ENCODE data around the gene GPN2.
"Not testable (repeated sequence)": the region's sequence is repeated elsewhere in the genome, so short reads cannot be mapped to it uniquely, and the experiment has no call there.

The GPN2 gene

GRCh38 chr1:26900001-26900814 lies 10.1 kb upstream of the GPN2 start, which contains the start of gene GPATCH3:
TSS of gene GPATCH3 (minus strand) at chr1:26900467. CDS start at chr1:26900442, 25 bp downstream.
- DNase-seq = peak; percentile 88

DNA sequence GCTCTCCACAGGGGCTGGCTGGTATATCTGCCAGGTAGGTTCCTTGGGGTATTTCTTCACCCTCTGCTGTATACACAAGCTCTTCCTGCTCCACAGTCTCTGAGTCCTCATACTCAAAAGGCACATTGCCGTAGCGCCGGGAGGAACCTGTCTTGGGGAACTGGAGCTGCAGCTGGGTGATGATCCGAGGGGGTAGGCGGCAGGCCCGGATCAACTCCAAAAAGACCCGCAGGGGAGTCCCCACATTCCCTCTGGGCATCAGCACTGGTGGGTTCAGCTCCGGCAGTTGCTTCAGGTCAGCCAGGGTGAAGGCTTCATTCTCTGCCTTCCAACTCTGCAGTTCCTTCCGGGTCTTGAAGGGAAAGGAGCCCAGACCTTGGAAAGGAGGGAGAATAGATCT lies 7.3 kb upstream of the GPN2 start:
- no peak for DNase-seq

GRCh38 chr1:26894263-26894662 lies 4.2 kb upstream of the GPN2 start:
- no peak for DNase-seq

- DNase-seq = no peak
Measured at GRCh38 chr1:26890467-26890796, 349 bp upstream of the GPN2 start.

DNA sequence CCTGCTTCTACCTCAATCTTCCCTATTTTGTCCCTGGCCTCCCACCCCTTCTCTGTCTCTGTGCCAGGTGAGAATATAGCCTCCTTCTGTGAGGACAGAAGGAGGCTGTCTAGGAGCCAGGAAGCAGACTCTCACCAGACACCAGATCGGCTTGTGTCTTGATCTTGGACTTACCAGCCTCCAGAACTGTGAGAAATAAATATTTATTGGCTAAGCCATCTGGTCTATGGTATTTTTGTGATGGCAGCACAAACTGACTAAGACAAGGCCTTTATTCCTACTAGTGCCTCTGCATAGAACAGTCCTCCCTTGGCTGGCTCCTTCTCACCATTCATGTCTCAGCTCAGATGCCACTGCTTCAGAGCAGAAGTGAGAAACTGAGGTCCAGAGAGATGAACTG lies 1.9 kb downstream of the GPN2 start:
- no peak for DNase-seq

DNA sequence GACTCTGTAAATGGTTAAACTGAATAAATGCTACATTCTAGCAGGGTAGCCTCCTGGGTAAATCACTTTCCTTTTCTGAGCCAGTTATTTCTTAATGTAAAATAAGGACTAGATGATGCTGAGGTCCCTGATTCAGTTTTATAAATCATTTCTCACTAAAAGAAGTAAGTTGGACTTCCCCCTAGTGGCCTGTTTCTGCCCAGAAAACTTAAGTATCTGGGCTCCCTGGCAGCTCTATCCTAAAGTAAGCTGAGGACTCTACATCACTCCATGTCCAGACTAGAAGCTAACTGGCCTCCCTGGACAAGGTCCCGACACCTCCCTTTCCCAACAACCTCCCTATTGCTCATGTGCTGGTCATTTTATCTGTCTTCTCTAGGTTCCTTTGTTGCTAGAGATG lies 3.0 kb downstream of the GPN2 start:
- no peak for DNase-seq

- no peak for DNase-seq
Measured at GRCh38 chr1:26882696-26883463, 7.2 kb downstream of the GPN2 start.

- DNase-seq = not testable (repeated sequence)
Measured at GRCh38 chr1:26881611-26882010, 8.5 kb downstream of the GPN2 start.

DNA sequence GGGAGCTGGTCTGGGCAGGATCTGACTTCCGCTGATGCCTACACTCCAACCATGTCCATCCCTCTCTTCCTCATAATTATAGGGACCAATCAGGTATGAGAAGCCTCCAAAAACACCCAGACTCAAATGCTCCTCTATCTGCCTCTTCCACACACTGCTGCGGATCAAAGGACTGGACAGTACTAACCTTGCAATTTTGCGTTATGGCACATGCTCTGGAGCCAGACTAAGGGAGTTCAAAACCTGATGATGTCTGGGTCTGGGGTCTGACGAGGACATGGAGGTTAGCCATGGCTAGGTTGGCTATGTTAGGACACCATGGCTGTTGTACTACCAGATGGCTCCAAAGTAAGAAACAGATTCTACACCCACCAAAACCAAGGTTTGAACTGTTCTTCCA lies 10.3 kb downstream of the GPN2 start:
- DNase-seq = no peak

GRCh38 chr1:26877326-26877725 lies 12.8 kb downstream of the GPN2 start:
- DNase-seq = no peak

DNA sequence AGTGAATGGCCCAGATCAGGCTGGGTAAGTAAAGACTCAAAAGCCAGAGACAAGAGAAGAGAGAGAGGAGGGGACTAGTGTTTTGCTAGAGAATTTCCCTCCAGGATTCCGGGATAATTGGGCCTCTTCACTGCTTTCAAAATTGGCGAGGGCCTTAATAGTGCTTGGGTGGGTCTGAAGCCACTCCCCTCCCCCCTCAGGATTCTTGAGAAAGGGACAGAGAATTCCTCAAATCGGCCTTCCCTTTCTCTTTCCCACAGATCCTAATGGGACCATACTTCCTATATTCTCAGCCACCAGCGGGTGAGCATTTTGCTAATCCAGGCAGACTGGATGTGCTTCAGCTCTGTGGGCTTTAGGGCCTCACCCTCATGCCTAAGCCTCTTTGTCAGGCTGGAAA lies 15.2 kb downstream of the GPN2 start:
- no peak for DNase-seq

DNA sequence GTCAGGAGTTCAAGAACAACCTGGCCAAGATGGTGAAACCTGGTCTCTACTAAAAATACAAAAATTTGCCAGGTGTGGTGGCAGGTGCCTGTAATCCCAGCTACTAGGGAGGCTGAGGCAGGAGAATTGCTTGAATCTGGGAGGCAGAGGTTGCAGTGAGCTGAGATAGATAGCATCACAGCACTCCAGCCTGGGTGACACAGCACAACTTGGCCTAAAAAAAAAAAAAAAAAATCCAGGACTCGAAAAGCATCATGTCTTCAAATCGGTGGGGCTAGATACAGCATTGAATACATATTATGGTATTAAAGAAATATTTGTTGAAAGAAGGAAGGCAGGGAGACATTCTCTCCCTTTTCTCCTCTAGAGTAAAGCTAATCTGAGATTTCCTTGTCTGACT lies 17.0 kb downstream of the GPN2 start:
- not testable (repeated sequence) for DNase-seq

- DNase-seq = peak; percentile 94
Measured at GRCh38 chr1:26864610-26865480, 25.2 kb downstream of the GPN2 start.

DNA sequence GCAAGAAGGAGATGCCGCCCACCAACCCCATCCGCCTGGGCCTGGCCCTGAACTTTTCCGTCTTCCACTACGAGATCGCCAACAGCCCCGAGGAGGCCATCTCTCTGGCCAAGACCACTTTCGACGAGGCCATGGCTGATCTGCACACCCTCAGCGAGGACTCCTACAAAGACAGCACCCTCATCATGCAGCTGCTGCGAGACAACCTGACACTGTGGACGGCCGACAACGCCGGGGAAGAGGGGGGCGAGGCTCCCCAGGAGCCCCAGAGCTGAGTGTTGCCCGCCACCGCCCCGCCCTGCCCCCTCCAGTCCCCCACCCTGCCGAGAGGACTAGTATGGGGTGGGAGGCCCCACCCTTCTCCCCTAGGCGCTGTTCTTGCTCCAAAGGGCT lies 26.4 kb downstream of the GPN2 start:
- DNase-seq = no peak

DNA sequence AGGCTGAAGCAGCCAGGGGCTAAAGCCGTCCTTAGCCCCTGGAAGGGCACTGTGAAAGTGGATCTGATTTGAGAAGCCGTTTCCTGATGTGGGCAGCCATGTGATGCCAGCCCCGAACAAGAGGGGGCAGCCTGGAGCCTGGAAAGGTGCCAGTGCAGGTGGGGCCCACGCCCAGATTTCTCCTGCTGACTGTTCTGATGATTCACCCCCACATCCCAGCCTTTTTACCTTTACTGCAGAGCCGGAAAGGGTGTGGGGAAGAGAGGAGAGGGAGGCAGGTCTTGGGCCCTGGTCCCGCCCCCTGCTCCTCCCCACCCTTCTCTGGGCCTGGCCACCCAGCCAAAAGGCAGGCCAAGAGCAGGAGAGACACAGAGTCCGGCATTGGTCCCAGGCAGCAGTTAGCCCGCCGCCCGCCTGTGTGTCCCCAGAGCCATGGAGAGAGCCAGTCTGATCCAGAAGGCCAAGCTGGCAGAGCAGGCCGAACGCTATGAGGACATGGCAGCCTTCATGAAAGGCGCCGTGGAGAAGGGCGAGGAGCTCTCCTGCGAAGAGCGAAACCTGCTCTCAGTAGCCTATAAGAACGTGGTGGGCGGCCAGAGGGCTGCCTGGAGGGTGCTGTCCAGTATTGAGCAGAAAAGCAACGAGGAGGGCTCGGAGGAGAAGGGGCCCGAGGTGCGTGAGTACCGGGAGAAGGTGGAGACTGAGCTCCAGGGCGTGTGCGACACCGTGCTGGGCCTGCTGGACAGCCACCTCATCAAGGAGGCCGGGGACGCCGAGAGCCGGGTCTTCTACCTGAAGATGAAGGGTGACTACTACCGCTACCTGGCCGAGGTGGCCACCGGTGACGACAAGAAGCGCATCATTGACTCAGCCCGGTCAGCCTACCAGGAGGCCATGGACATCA lies 27.1 kb downstream of the GPN2 start, which contains the start of gene SFN:
TSS of gene SFN (plus strand) at position 369 of the 904 bp plus-strand sequence. CDS start at position 433, 64 bp downstream.
- DNase-seq = no peak

GRCh38 chr1:26861889-26862378 lies 28.1 kb downstream of the GPN2 start:
- no peak for DNase-seq

DNA sequence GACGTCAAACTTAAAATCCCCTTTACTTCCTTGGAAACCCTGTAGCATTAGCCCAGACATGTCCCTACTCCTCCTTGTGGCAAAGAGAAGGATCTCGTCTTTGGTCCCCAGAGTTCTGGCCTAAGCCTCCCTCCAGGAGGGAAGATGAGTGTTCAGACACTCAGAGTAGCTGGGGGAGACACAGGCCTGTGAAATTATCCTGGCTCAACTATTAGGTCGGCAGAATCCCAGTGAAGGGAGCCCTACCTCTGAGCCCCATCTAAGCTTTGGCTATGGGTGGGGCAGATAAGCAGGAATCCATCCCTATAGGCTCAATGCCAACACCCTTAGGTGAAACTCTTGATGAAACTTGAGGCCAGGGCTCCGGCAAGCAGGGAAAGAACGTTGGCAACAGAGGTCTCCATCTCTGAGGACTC lies 28.8 kb downstream of the GPN2 start:
- DNase-seq = no peak

DNA sequence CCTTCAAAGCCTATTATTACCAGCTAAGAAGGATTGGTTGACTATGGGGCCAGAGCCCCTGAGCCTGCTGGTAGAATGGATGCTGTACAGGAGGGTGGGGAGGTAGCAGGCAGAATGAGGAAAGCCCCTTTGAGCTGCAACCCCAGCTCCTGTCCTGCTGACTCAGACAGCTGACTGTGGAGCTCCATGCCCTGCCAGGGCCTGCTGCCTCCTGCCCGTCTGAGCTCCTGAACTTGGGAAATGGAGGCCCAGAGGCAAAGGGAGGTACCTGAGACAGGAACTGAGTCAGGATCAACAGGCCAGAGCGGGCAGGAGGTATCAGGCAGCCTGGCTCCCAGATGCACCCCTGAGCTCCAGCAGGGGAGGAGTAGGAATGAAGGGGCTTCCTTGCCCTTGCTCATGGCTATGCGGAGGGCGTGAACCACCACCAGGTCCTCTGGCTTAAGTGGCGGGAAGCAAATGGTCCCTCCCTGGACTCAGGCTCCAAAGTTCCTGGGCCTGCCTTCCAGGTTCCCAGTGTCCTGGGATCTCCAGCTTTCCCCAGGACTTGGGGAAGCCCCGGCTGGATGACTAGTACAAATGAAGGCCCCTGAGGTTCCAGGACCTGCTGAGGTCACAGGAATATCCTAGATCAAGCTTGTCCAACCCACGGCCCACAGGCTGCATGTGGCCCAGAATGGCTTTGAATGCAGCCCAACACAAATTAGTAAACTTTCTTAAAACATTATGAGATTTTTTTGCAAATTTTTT lies 31.0 kb downstream of the GPN2 start:
- DNase-seq = no peak

DNA sequence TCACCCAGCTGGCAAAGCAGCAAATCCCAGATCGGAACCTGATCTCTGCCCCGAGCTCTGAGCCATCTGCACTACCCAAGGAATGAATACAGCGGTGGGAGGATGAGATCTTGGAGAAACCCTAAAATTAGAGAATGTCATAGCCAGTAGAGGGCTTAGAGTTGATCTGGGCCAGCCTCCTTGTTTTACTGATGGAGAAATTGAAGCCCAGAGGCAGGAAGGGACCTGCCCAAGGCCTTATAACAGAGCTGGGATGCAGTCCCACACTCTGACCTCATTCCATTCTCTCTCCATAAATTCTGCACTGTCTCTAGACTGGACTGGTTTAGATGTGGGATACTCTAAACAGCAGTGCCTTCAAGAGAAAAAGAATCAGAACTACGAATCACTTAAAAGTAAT lies 31.9 kb downstream of the GPN2 start:
- no peak for DNase-seq

GRCh38 chr1:26857473-26858060 lies 32.5 kb downstream of the GPN2 start:
- DNase-seq = no peak
